ENCODE measurements around the gene KIF18B.
"Not testable (repeated sequence)": the region's sequence is repeated elsewhere in the genome, so short reads cannot be mapped to it uniquely, and the experiment has no call there.

KIF18B gene

GRCh38 chr17:44969144-44969780 is 21.7 kb upstream of the KIF18B start:
- no peak for DNase-seq

GRCh38 chr17:44968225-44969143 is 20.9 kb upstream of the KIF18B start, which contains the start of gene C1QL1:
C1QL1 (minus strand) TSS chr17:44968303; CDS start chr17:44968048, 255 bp downstream.
- DNase-seq: peak; percentile 84 to 92

GRCh38 chr17:44967907-44968224 is 20.3 kb upstream of the KIF18B start:
- DNase-seq: peak in 1 of 2 experiments; percentile 4

- no peak for DNase-seq
These were observed 19.7 kb upstream of the KIF18B start for GRCh38 chr17:44967026-44967906.

GRCh38 chr17:44966348-44967025 is 18.9 kb upstream of the KIF18B start:
- no peak for DNase-seq

GRCh38 chr17:44965481-44966234 is 18.1 kb upstream of the KIF18B start:
- no peak for DNase-seq

- DNase-seq: no peak
These were observed 14.4 kb upstream of the KIF18B start for GRCh38 chr17:44961921-44962350.

GRCh38 chr17:44960691-44961090 is 13.1 kb upstream of the KIF18B start:
- no peak for DNase-seq

- DNase-seq: peak; percentile 6 to 73
These were observed 12.4 kb upstream of the KIF18B start for GRCh38 chr17:44959821-44960531.

- DNase-seq: no peak
These were observed 9.7 kb upstream of the KIF18B start for GRCh38 chr17:44956998-44957981.

GRCh38 chr17:44955674-44956425 is 8.3 kb upstream of the KIF18B start:
- no peak for DNase-seq

GRCh38 chr17:44952946-44953475 is 5.4 kb upstream of the KIF18B start:
- no peak for DNase-seq

- DNase-seq: no peak
These were observed 782 bp upstream of the KIF18B start for GRCh38 chr17:44948315-44948795.

GRCh38 chr17:44945652-44946051 is 1.9 kb downstream of the KIF18B start:
- DNase-seq: not testable (repeated sequence)

- DNase-seq: no peak
These were observed 5.1 kb downstream of the KIF18B start for GRCh38 chr17:44942456-44942855.

GRCh38 chr17:44941712-44942331 is 5.8 kb downstream of the KIF18B start:
- no peak for DNase-seq

GRCh38 chr17:44940768-44941167 is 6.8 kb downstream of the KIF18B start:
- no peak for DNase-seq

GRCh38 chr17:44940317-44940716 is 7.3 kb downstream of the KIF18B start:
- DNase-seq: no peak
